HCT116 (cell line): Measurements from ENCODE around the gene KXD1. TPM values are rescaled to one million over a fixed set of nuclear protein-coding genes. Genes with fewer than 3 reads are reported as not detected.

Experiments used
- ATAC-seq: fragments of 200-7000 bp; cut with Tn5 transposase; 2 replicates; pipeline ENCODE4 v1.9.1; 2020; ENCODE audit warnings: mild to moderate bottlenecking, moderate library complexity
- BruUV-seq: library from RNA; stranded (reverse); fragments of 400-500 nt; replicated peaks from 2 replicates; lab custom pipeline; 2021; lab: Mats Ljungman, UMichigan
- CTCF ChIA-PET: fragments of 300-600 bp; sonication (Branson Sonifier 250); formaldehyde crosslinking; loops from one replicate; lab custom pipeline; 2021; ENCODE audit warnings: antibody characterized with exemption; lab: Charles Lee
- POLR2A ChIA-PET: fragments of 300-600, 350-600 bp; sonication (Branson Sonifier 250); formaldehyde crosslinking; loops from one replicate; lab custom pipeline; 2021; ENCODE audit warnings: antibody characterized with exemption; lab: Charles Lee
- RAD21 ChIA-PET, 2 experiments: fragments of 300-600 bp; sonication (Branson Sonifier 250); formaldehyde crosslinking; loops; one replicate each; lab custom pipeline; 2023; ENCODE audit warnings: low total read pairs in 2 of 2; ENCODE audit not compliant: uncharacterized antibody in 2 of 2, unreplicated experiment in 2 of 2, low non-redundant PET in 1 of 2; lab: Charles Lee
- DNase-seq: peaks from one replicate; pipeline ENCODE4 v3.0.0-alpha.2; 2010; ENCODE audit warnings: low read depth, low spot score
- H2AFZ ChIP-seq: fragments of 200-600 bp; shearing (Covaris generic), sonication (generic); 2 replicates; pipeline ENCODE4 v1.6.1; 2017; ENCODE audit warnings: low read depth, mixed run types, mixed read lengths, antibody characterized with exemption, low read length; ENCODE audit not compliant: poor library complexity, severe bottlenecking
- H3K27ac ChIP-seq: 2 replicates; pipeline ENCODE4 v1.5.1; 2012; ENCODE audit warnings: low read depth, low read length
- H3K27me3 ChIP-seq: fragments of 200-600 bp; sonication (generic); 2 replicates; pipeline ENCODE4 v1.6.1; 2016; ENCODE audit warnings: mixed run types, low read length, mixed read lengths; ENCODE audit not compliant: insufficient read depth
- H3K36me3 ChIP-seq, 2 experiments: fragments of 200-500 bp in 1 of 2; fragments of 200-600 bp in 1 of 2; sonication (Bioruptor generic) in 1 of 2; sonication (generic) in 1 of 2; 2 replicates each; pipeline versions ENCODE4 v1.5.1 to v1.6.1; 2014 to 2016; ENCODE audit warnings: low read length in 2 of 2, inconsistent platforms in 1 of 2, mixed read lengths in 1 of 2, mixed run types in 1 of 2; ENCODE audit not compliant: insufficient read depth in 2 of 2, control insufficient read depth in 1 of 2
- H3K4me1 ChIP-seq, 2 experiments: fragments of 200-600 bp in 1 of 2; sonication (generic) in 1 of 2; 2 replicates each; pipeline versions ENCODE4 v1.5.1 to v1.6.1; 2012 to 2017; ENCODE audit warnings: low read length in 2 of 2, inconsistent platforms in 1 of 2, mild to moderate bottlenecking in 1 of 2, mixed read lengths in 1 of 2, mixed run types in 1 of 2, moderate library complexity in 1 of 2; ENCODE audit not compliant: insufficient read depth in 2 of 2, control insufficient read depth in 1 of 2
- H3K4me2 ChIP-seq: fragments of 200-600 bp; sonication (generic); 2 replicates; pipeline ENCODE4 v1.6.1; 2017; ENCODE audit warnings: mixed run types, low read length, mixed read lengths
- H3K4me3 ChIP-seq, 2 experiments: fragments of 200-600 bp in 1 of 2; sonication (generic) in 1 of 2; replicated peaks in 1 of 2; 2 replicates each; pipeline ENCODE4 v1.5.1; 2011 to 2016; ENCODE audit warnings: low read length in 2 of 2, control low read depth in 1 of 2, low read depth in 1 of 2, mild to moderate bottlenecking in 1 of 2, mixed read lengths in 1 of 2, mixed run types in 1 of 2
- H3K79me2 ChIP-seq: fragments of 200-600 bp; sonication (generic); 2 replicates; pipeline ENCODE4 v1.6.1; 2017; ENCODE audit warnings: mild to moderate bottlenecking, mixed run types, low read length, moderate library complexity, mixed read lengths; ENCODE audit not compliant: insufficient read depth
- H3K9ac ChIP-seq: fragments of 200-600 bp; sonication (generic); 2 replicates; pipeline ENCODE4 v1.6.1; 2016; ENCODE audit warnings: low read length, mixed read lengths
- H3K9me2 ChIP-seq: fragments of 200-600 bp; sonication (generic), shearing (Covaris generic); 2 replicates; pipeline ENCODE4 v1.6.1; 2017; ENCODE audit warnings: mixed run types, mild to moderate bottlenecking, moderate library complexity; ENCODE audit not compliant: insufficient read depth
- H3K9me3 ChIP-seq, 2 experiments: fragments of 200-500 bp in 1 of 2; fragments of 200-600 bp in 1 of 2; sonication (Bioruptor generic) in 1 of 2; sonication (generic) in 1 of 2; 2 replicates each; pipeline ENCODE4 v1.6.1; 2014 to 2017; ENCODE audit warnings: low read length in 2 of 2, mixed read lengths in 2 of 2, inconsistent platforms in 1 of 2, low read depth in 1 of 2, mild to moderate bottlenecking in 1 of 2, mixed run types in 1 of 2, moderate library complexity in 1 of 2; ENCODE audit not compliant: control insufficient read depth in 1 of 2, insufficient read depth in 1 of 2
- H4K20me1 ChIP-seq: fragments of 200-600 bp; sonication (generic), shearing (Covaris generic); 2 replicates; pipeline ENCODE4 v1.6.1; 2017; ENCODE audit warnings: mixed run types, mild to moderate bottlenecking, moderate library complexity; ENCODE audit not compliant: insufficient read depth
- ATF3 ChIP-seq: IDR thresholded peaks from 2 replicates; pipeline ENCODE4 v1.6.1; 2012
- CBX3 ChIP-seq: IDR thresholded peaks from 2 replicates; pipeline ENCODE4 v1.6.1; 2012; ENCODE audit warnings: low read depth
- CEBPB ChIP-seq: IDR thresholded peaks from 2 replicates; pipeline ENCODE4 v1.6.1; 2012; ENCODE audit warnings: low read depth
- EGR1 ChIP-seq: IDR thresholded peaks from 2 replicates; pipeline ENCODE4 v1.6.1; 2012; ENCODE audit warnings: low read depth
- EZH2phosphoT487 ChIP-seq: fragments of 200-600 bp; IDR thresholded peaks from 2 replicates; pipeline ENCODE4 v1.6.1; 2018; ENCODE audit warnings: antibody characterized with exemption, borderline replicate concordance
- FOSL1 ChIP-seq: IDR thresholded peaks from 2 replicates; pipeline ENCODE4 v1.6.1; 2012; ENCODE audit warnings: low read depth
- JUND ChIP-seq: IDR thresholded peaks from 2 replicates; pipeline ENCODE4 v1.6.1; 2012
- MAX ChIP-seq: IDR thresholded peaks from 2 replicates; pipeline ENCODE4 v1.6.1; 2012
- POLR2A ChIP-seq: IDR thresholded peaks from 2 replicates; pipeline ENCODE4 v1.7.0; 2011; ENCODE audit warnings: borderline replicate concordance; ENCODE audit not compliant: insufficient read depth, insufficient read length; ENCODE audit errors: extremely low read depth
- REST ChIP-seq: IDR thresholded peaks from 2 replicates; pipeline ENCODE4 v1.6.1; 2012; ENCODE audit warnings: low read depth
- SIN3A ChIP-seq: IDR thresholded peaks from 2 replicates; pipeline ENCODE4 v1.6.1; 2012; ENCODE audit warnings: low read depth
- SRF ChIP-seq: IDR thresholded peaks from 2 replicates; pipeline ENCODE4 v1.6.1; 2012; ENCODE audit warnings: low read depth
- TCF7L2 ChIP-seq: IDR thresholded peaks from 2 replicates; pipeline ENCODE4 v1.7.0; 2011; ENCODE audit warnings: borderline replicate concordance, inconsistent platforms; ENCODE audit not compliant: insufficient read depth, insufficient read length; ENCODE audit errors: extremely low read depth
- YY1 ChIP-seq: IDR thresholded peaks from 2 replicates; pipeline ENCODE4 v1.6.1; 2011; ENCODE audit warnings: low read length, low read depth, moderate library complexity, mild to moderate bottlenecking; ENCODE audit not compliant: insufficient replicate concordance; ENCODE audit errors: extremely low read depth
- ZBTB33 ChIP-seq: IDR thresholded peaks from 2 replicates; pipeline ENCODE4 v1.6.1; 2011; ENCODE audit warnings: mild to moderate bottlenecking, low read length, moderate library complexity; ENCODE audit not compliant: insufficient replicate concordance; ENCODE audit errors: extremely low read depth
- ZFX ChIP-seq: fragments of 450-650 bp; IDR thresholded peaks from 2 replicates; pipeline ENCODE4 v1.6.1; 2017
- ZNF274 ChIP-seq: fragments of 200-500 bp; sonication (Bioruptor generic); IDR thresholded peaks from 2 replicates; pipeline ENCODE4 v1.6.1; 2014; ENCODE audit warnings: mild to moderate bottlenecking, low read depth, low read length, inconsistent platforms
- intact Hi-C: fragments of 100-400 bp; cut with micrococcal nuclease; formaldehyde crosslinking; loops from 2 replicates; pipeline ENCODE4 v1.10.0; 2022
- total RNA-seq: library from RNA; stranded (reverse); gene quantifications from one replicate; pipeline ENCODE4 v1.2.1, GENCODE V29; 2021; ENCODE audit not compliant: unreplicated experiment

Gene KXD1
- total RNA-seq, 1 experiment from 2014 or later, result 139 TPM

GRCh38 chr19:18568367-18568766, 10.7 kb downstream of the KXD1 start:
- Histone ChIP-seq H3K36me3 (peaks cover 28 to 54% of the 10 kb centered on the region in 2 experiments), H3K4me2 (no peak overlapping the region), H3K79me2 (peaks cover 17% of the 10 kb centered on the region), H3K4me3 (no peak overlapping the region), H3K9me2 (no peaks in the 10 kb centered on the region), H3K4me1 (peaks cover 12 to 25% of the 10 kb centered on the region in 2 experiments), H3K27me3 (no peaks in the 10 kb centered on the region), H3K27ac (no peak overlapping the region), H2AFZ (no peak overlapping the region), H4K20me1 (peaks cover 6% of the 10 kb centered on the region; the same call in 1 of the 2 replicates), H3K9me3 (no peaks in the 10 kb centered on the region), H3K9ac (no peak overlapping the region)
- ATAC-seq (no peak), DNase-seq (no peak)
- RAD21 ChIA-PET, result no interaction called here
- intact Hi-C loops, result no loop called here
- BruUV-seq, result no TSS peak
- POLR2A ChIA-PET, result no interaction called here
- CTCF ChIA-PET, result no interaction called here
- TF ChIP-seq MAX (no peak), FOSL1 (no peak), CEBPB (no peak), ATF3 (no peak), REST (no peak), SIN3A (no peak), POLR2A (no peak), ZNF274 (no peak), TCF7L2 (no peak), EGR1 (no peak), ZBTB33 (no peak), JUND (no peak), SRF (no peak), CBX3 (no peak), YY1 (no peak), EZH2phosphoT487 (no peak), ZFX (no peak)
